ENCODE results near the gene SETD7. TPM values are rescaled to one million over a fixed set of nuclear protein-coding genes. Genes with fewer than 3 reads are reported as not detected.

Gene SETD7
- total RNA-seq, 1 experiment from 2014 or later = 32.2 TPM

- intact Hi-C loops (cut with micrococcal nuclease; ENCODE audit: unreplicated experiment) = loop anchor here (1.0 to 5.0 kb wide), 7 partner anchors 44 to 436 kb away; partner anchors contain the start of genes NAA15, NDUFC1 and NOCT
- Mint-ChIP-seq H3K4me3 (ENCODE audit: unreplicated experiment) (peak overlapping the region; percentile 93), H3K36me3 (ENCODE audit: insufficient read depth, unreplicated experiment) (peaks cover 25% of the 10 kb centered on the region), H3K27ac (ENCODE audit: unreplicated experiment) (peak overlapping the region; percentile 98), H3K27me3 (ENCODE audit: insufficient read depth, unreplicated experiment) (no peaks in the 10 kb centered on the region), H3K9me3 (ENCODE audit: unreplicated experiment) (peaks cover 9% of the 10 kb centered on the region), H3K4me1 (ENCODE audit: low read depth, unreplicated experiment) (peaks cover 40% of the 10 kb centered on the region)
- BruUV-seq (replicated peaks) = no TSS peak
- H3K27me3 ChIP-seq (replicated peaks; ENCODE audit: control insufficient read depth, insufficient read depth, low read length) = no peaks in the 10 kb centered on the region
- 0 out of 2 replicates have a peak, but pooled peaks cover 3% of the 10 kb centered on the region for H3K9me3 ChIP-seq
- CTCF ChIA-PET = interaction anchor here (0.8 to 1.5 kb wide), 2 partner anchors 44 to 56 kb away, joined by 3 to 4 read pairs; no protein-coding TSS in a partner anchor
- H3K4me1 ChIP-seq = peaks cover 37% of the 10 kb centered on the region
- POLR2A ChIA-PET = interaction anchor here (0.5 to 1.3 kb wide), 2 partner anchors 29 to 275 kb away, joined by 3 read pairs; no protein-coding TSS in a partner anchor
- DNase-seq = peak; percentile 97 to 98
- peak overlapping the region; percentile 92 for H3K4me3 ChIP-seq (ENCODE audit: low read depth, low read length)
- H3K36me3 ChIP-seq (ENCODE audit: control insufficient read depth, insufficient read depth, low read length) = no peaks in the 10 kb centered on the region
- TF ChIP-seq CTCF (IDR thresholded peaks at IDR 0.05; ENCODE audit: insufficient read depth in 1 of 2, low read depth in 1 of 2, low read length in 1 of 2, severe bottlenecking in 1 of 2, unreplicated experiment in 1 of 2) = no peak
Measured at GRCh38 chr4:139453371-139454110, 102.5 kb downstream of the SETD7 start.

DNA sequence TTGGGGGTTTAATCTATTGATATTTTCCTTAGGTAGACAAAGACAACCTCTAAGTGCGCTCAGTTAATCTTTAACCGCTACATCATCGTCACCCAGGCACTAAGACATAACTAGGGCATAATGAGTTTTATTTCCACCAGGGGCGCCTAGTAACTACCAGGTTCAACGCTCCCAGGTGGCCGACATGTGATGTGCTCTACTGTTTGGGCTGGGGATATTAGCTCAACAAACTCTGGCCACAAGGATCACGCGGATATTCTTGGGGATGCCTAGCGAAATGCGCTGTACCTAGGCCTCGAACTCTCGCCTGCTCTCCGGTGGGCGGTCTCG, 103.0 kb downstream of the SETD7 start:
- CTCF ChIA-PET = interaction anchor here (0.8 to 1.5 kb wide), 2 partner anchors 45 to 57 kb away, joined by 3 to 4 read pairs; no protein-coding TSS in a partner anchor
- POLR2A ChIA-PET = interaction anchor here (0.5 to 1.3 kb wide), 3 partner anchors 24 to 275 kb away, joined by 3 read pairs; no protein-coding TSS in a partner anchor
- H3K4me3 Mint-ChIP-seq (ENCODE audit: unreplicated experiment) = peak overlapping the region; percentile 93
- peak overlapping the region; percentile 98 for H3K27ac Mint-ChIP-seq (ENCODE audit: unreplicated experiment)
- peak overlapping the region; percentile 92 for H3K4me3 ChIP-seq (ENCODE audit: low read depth, low read length)
- H3K36me3 ChIP-seq (ENCODE audit: control insufficient read depth, insufficient read depth, low read length) = no peaks in the 10 kb centered on the region
- peaks cover 9% of the 10 kb centered on the region for H3K9me3 Mint-ChIP-seq (ENCODE audit: unreplicated experiment)
- BruUV-seq (replicated peaks) = no TSS peak
- no peaks in the 10 kb centered on the region for H3K27me3 Mint-ChIP-seq (ENCODE audit: insufficient read depth, unreplicated experiment)
- no peaks in the 10 kb centered on the region for H3K27me3 ChIP-seq (replicated peaks; ENCODE audit: control insufficient read depth, insufficient read depth, low read length)
- peaks cover 27% of the 10 kb centered on the region for H3K36me3 Mint-ChIP-seq (ENCODE audit: insufficient read depth, unreplicated experiment)
- H3K4me1 Mint-ChIP-seq (ENCODE audit: low read depth, unreplicated experiment) = peaks cover 35% of the 10 kb centered on the region
- H3K9me3 ChIP-seq = 0 out of 2 replicates have a peak, but pooled peaks cover 3% of the 10 kb centered on the region
- intact Hi-C loops (cut with micrococcal nuclease; ENCODE audit: unreplicated experiment) = loop anchor here (1.0 to 5.0 kb wide), 7 partner anchors 44 to 436 kb away; partner anchors contain the start of genes NAA15, NDUFC1 and NOCT
- peak; percentile 79 to 80 for DNase-seq
- TF ChIP-seq CTCF (IDR thresholded peaks at IDR 0.05; ENCODE audit: insufficient read depth in 1 of 2, low read depth in 1 of 2, low read length in 1 of 2, severe bottlenecking in 1 of 2, unreplicated experiment in 1 of 2) = peak; percentile 42 to 46
- peaks cover 32% of the 10 kb centered on the region for H3K4me1 ChIP-seq

GRCh38 chr4:139451997-139452396, 104.0 kb downstream of the SETD7 start:
- Mint-ChIP-seq H3K4me1 (ENCODE audit: low read depth, unreplicated experiment) (peaks cover 25% of the 10 kb centered on the region), H3K27me3 (ENCODE audit: insufficient read depth, unreplicated experiment) (no peaks in the 10 kb centered on the region), H3K36me3 (ENCODE audit: insufficient read depth, unreplicated experiment) (peaks cover 27% of the 10 kb centered on the region), H3K4me3 (ENCODE audit: unreplicated experiment) (peak overlapping the region; percentile 93), H3K27ac (ENCODE audit: unreplicated experiment) (no peak overlapping the region), H3K9me3 (ENCODE audit: unreplicated experiment) (peaks cover 9% of the 10 kb centered on the region)
- Histone ChIP-seq H3K4me3 (ENCODE audit: low read depth, low read length) (peak overlapping the region; percentile 92), H3K9me3 (0 out of 2 replicates have a peak, but pooled peaks cover 3% of the 10 kb centered on the region), H3K4me1 (peaks cover 23% of the 10 kb centered on the region; the same call in 1 of the 2 replicates), H3K36me3 (ENCODE audit: control insufficient read depth, insufficient read depth, low read length) (no peaks in the 10 kb centered on the region), H3K27me3 (replicated peaks; ENCODE audit: control insufficient read depth, insufficient read depth, low read length) (no peaks in the 10 kb centered on the region)
- ChIA-PET CTCF (no interaction called here), POLR2A (no interaction called here)
- TF ChIP-seq CTCF (IDR thresholded peaks at IDR 0.05; ENCODE audit: insufficient read depth in 1 of 2, low read depth in 1 of 2, low read length in 1 of 2, severe bottlenecking in 1 of 2, unreplicated experiment in 1 of 2) = no peak
- intact Hi-C loops (cut with micrococcal nuclease; ENCODE audit: unreplicated experiment) = loop anchor here (2.0 to 5.0 kb wide), 6 partner anchors 45 to 435 kb away; partner anchors contain the start of genes NAA15, NDUFC1 and NOCT
- no TSS peak for BruUV-seq (replicated peaks)
- no peak for DNase-seq
